ENCODE measurements around the gene DTX1. TPM values are rescaled to one million over a fixed set of nuclear protein-coding genes. Genes with fewer than 3 reads are reported as not detected.

Gene DTX1
- total RNA-seq, 3 donors from 2014 or later = 7.9 to 46.6 (median 20.0) TPM

GRCh38 chr12:113083863-113084435, 27.4 kb downstream of the DTX1 start:
- intact Hi-C loops (cut with DNase I; ENCODE audit: low total_unique reads) = no loop called here
- peak overlapping the region in 1 of 2 donors; percentile 68 for H3K27ac ChIP-seq
- no peaks in the 10 kb centered on the region for H3K27me3 ChIP-seq
- no peak for DNase-seq (ENCODE audit: low spot score in 2 of 2)
- TF ChIP-seq POLR2A (IDR thresholded peaks at IDR 0.05) (no peak), POLR2AphosphoS5 (IDR thresholded peaks at IDR 0.05) (peak in 1 of 3 donors; percentile 63), CTCF (IDR thresholded peaks at IDR 0.05) (no peak)
- H3K4me3 ChIP-seq = no peak overlapping the region
- no peaks in the 10 kb centered on the region for H3K4me1 ChIP-seq
- no peaks in the 10 kb centered on the region for H3K9me3 ChIP-seq
- no peaks in the 10 kb centered on the region for H3K36me3 ChIP-seq

GRCh38 chr12:113086249-113087164, 30.0 kb downstream of the DTX1 start:
- no peak overlapping the region for H3K27ac ChIP-seq
- intact Hi-C loops (cut with DNase I; ENCODE audit: low total_unique reads) = no loop called here
- H3K4me3 ChIP-seq = no peak overlapping the region
- no peaks in the 10 kb centered on the region for H3K27me3 ChIP-seq
- DNase-seq (ENCODE audit: low spot score in 2 of 2) = no peak
- TF ChIP-seq POLR2A (IDR thresholded peaks at IDR 0.05) (no peak), POLR2AphosphoS5 (IDR thresholded peaks at IDR 0.05) (no peak), CTCF (IDR thresholded peaks at IDR 0.05) (no peak)
- H3K4me1 ChIP-seq = no peaks in the 10 kb centered on the region
- no peaks in the 10 kb centered on the region for H3K9me3 ChIP-seq
- H3K36me3 ChIP-seq = no peaks in the 10 kb centered on the region

- H3K27me3 ChIP-seq = no peaks in the 10 kb centered on the region
- no peak for DNase-seq (ENCODE audit: low spot score in 2 of 2)
- H3K4me1 ChIP-seq = no peaks in the 10 kb centered on the region
- TF ChIP-seq CTCF (IDR thresholded peaks at IDR 0.05) = no peak
- no peak for TF ChIP-seq POLR2A (IDR thresholded peaks at IDR 0.05)
- no peak for TF ChIP-seq POLR2AphosphoS5 (IDR thresholded peaks at IDR 0.05)
- H3K27ac ChIP-seq = no peak overlapping the region
- H3K4me3 ChIP-seq = no peak overlapping the region
- H3K36me3 ChIP-seq = no peaks in the 10 kb centered on the region
- H3K9me3 ChIP-seq = no peaks in the 10 kb centered on the region
- intact Hi-C loops (cut with DNase I; ENCODE audit: low total_unique reads) = no loop called here
Measured at GRCh38 chr12:113087193-113087592, 30.7 kb downstream of the DTX1 start.

- Histone ChIP-seq H3K4me3 (no peak overlapping the region), H3K36me3 (no peaks in the 10 kb centered on the region), H3K27ac (no peak overlapping the region), H3K4me1 (no peaks in the 10 kb centered on the region), H3K9me3 (no peaks in the 10 kb centered on the region), H3K27me3 (no peaks in the 10 kb centered on the region)
- intact Hi-C loops (cut with DNase I; ENCODE audit: low total_unique reads) = no loop called here
- no peak for DNase-seq (ENCODE audit: low spot score in 2 of 2)
- no peak for TF ChIP-seq POLR2A (IDR thresholded peaks at IDR 0.05)
- TF ChIP-seq CTCF (IDR thresholded peaks at IDR 0.05) = no peak
- no peak for TF ChIP-seq POLR2AphosphoS5 (IDR thresholded peaks at IDR 0.05)
Measured at GRCh38 chr12:113088037-113088436, 31.5 kb downstream of the DTX1 start.
